OCI-LY1 (cell line): ENCODE results near the gene MRPL1.

Experiments used
- H2AFZ ChIP-seq: fragments of 200-600 bp; sonication (generic), shearing (Covaris generic); 2 replicates; pipeline ENCODE4 v1.6.0; 2014; ENCODE audit warnings: antibody characterized with exemption, mild to moderate bottlenecking, low read length
- H3F3A ChIP-seq: fragments of 200-600 bp; sonication (generic), shearing (Covaris generic); 2 replicates; pipeline ENCODE4 v1.6.0; 2014; ENCODE audit warnings: mild to moderate bottlenecking, antibody characterized with exemption, low read length, moderate library complexity; ENCODE audit not compliant: insufficient read depth
- H3K27ac ChIP-seq: fragments of 200-600 bp; sonication (generic); 2 replicates; pipeline ENCODE4 v1.5.1; 2014; ENCODE audit warnings: low read length, mixed run types, mild to moderate bottlenecking, low read depth; ENCODE audit not compliant: poor library complexity, severe bottlenecking
- H3K27me3 ChIP-seq: fragments of 200-600 bp; sonication (generic); 2 replicates; pipeline ENCODE4 v1.6.0; 2014; ENCODE audit warnings: antibody characterized with exemption, mild to moderate bottlenecking, low read length, moderate library complexity; ENCODE audit not compliant: insufficient read depth
- H3K36me3 ChIP-seq: fragments of 200-600 bp; sonication (generic); 2 replicates; pipeline ENCODE4 v1.6.1; 2014; ENCODE audit warnings: mild to moderate bottlenecking, antibody characterized with exemption, low read length, moderate library complexity, mixed read lengths; ENCODE audit not compliant: insufficient read depth
- H3K4me1 ChIP-seq: fragments of 200-600 bp; sonication (generic); 2 replicates; pipeline ENCODE4 v1.5.1; 2014; ENCODE audit warnings: mild to moderate bottlenecking, low read length, moderate library complexity; ENCODE audit not compliant: insufficient read depth, severe bottlenecking
- H3K4me2 ChIP-seq: fragments of 200-600 bp; sonication (generic), shearing (Covaris generic); 2 replicates; pipeline ENCODE4 v1.6.1; 2014; ENCODE audit warnings: low read length
- H3K4me3 ChIP-seq: fragments of 200-600 bp; sonication (generic); 2 replicates; pipeline ENCODE4 v1.5.1; 2014; ENCODE audit warnings: low read length, low read depth, mild to moderate bottlenecking, mixed read lengths; ENCODE audit not compliant: poor library complexity, severe bottlenecking
- H3K79me2 ChIP-seq: fragments of 200-600 bp; shearing (Covaris generic); 2 replicates; pipeline ENCODE4 v1.6.1; 2016; ENCODE audit warnings: mixed run types, low read length, mixed read lengths; ENCODE audit not compliant: insufficient read depth
- H3K9ac ChIP-seq: fragments of 200-600 bp; sonication (generic), shearing (Covaris generic); 2 replicates; pipeline ENCODE4 v1.6.1; 2014; ENCODE audit warnings: mild to moderate bottlenecking, low read length, mixed read lengths
- H3K9me2 ChIP-seq: fragments of 200-600 bp; sonication (generic), shearing (Covaris generic); 2 replicates; pipeline ENCODE4 v1.6.1; 2014; ENCODE audit warnings: low read depth, mild to moderate bottlenecking, low read length, mixed read lengths
- H3K9me3 ChIP-seq: fragments of 200-600 bp; shearing (Covaris generic); 2 replicates; pipeline ENCODE4 v1.6.1; 2014; ENCODE audit warnings: low read length, mixed read lengths
- H4K20me1 ChIP-seq: fragments of 200-600 bp; sonication (generic), shearing (Covaris generic); 2 replicates; pipeline ENCODE4 v1.6.0; 2016; ENCODE audit warnings: mild to moderate bottlenecking, low read length; ENCODE audit not compliant: insufficient read depth
- EZH2 ChIP-seq: fragments of 200-600 bp; sonication (generic), shearing (Covaris generic); IDR thresholded peaks from 2 replicates; pipeline ENCODE4 v1.8.0; 2017; ENCODE audit warnings: borderline replicate concordance, mixed run types, mild to moderate bottlenecking, antibody characterized with exemption, low read length, moderate library complexity, mixed read lengths
- TF ChIP-seq, protein P1 (sequence below): fragments of 200-600 bp; sonication (generic), shearing (Covaris generic); IDR thresholded peaks from 2 replicates; pipeline ENCODE4 v1.5.1; 2017; ENCODE audit warnings: mild to moderate bottlenecking, antibody characterized with exemption, low read length, moderate library complexity, mixed read lengths

Gene MRPL1

DNA sequence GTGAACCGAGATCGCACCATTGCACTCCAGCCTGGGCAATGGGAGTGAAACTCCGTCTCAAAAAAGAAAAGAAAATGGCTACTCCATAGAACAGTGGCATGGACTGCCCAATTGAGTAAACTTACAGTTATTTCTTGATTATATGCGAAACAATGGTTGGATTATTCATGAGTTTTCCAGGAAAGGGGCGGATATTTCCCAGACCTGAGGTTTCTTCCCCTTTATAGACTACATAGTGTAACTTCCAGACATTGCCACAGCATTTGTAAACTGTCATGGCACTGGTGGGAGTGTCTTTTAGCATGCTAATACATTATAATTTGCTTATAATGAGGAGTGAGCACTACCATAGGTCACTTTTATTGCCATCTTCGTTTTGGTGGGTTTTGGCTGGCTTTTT, 14.1 kb upstream of the MRPL1 start:
- no peaks in the 10 kb centered on the region for H3K79me2 ChIP-seq
- no peak overlapping the region for H3K4me2 ChIP-seq
- no peak overlapping the region for H3K27ac ChIP-seq
- H4K20me1 ChIP-seq, result no peaks in the 10 kb centered on the region
- no peak overlapping the region for H3K9ac ChIP-seq
- no peak overlapping the region for H2AFZ ChIP-seq
- H3K27me3 ChIP-seq, result no peaks in the 10 kb centered on the region
- H3K4me1 ChIP-seq, result peaks cover 12% of the 10 kb centered on the region
- H3K4me3 ChIP-seq, result no peak overlapping the region
- no peak for TF ChIP-seq EZH2
- TF ChIP-seq, protein P1, sequence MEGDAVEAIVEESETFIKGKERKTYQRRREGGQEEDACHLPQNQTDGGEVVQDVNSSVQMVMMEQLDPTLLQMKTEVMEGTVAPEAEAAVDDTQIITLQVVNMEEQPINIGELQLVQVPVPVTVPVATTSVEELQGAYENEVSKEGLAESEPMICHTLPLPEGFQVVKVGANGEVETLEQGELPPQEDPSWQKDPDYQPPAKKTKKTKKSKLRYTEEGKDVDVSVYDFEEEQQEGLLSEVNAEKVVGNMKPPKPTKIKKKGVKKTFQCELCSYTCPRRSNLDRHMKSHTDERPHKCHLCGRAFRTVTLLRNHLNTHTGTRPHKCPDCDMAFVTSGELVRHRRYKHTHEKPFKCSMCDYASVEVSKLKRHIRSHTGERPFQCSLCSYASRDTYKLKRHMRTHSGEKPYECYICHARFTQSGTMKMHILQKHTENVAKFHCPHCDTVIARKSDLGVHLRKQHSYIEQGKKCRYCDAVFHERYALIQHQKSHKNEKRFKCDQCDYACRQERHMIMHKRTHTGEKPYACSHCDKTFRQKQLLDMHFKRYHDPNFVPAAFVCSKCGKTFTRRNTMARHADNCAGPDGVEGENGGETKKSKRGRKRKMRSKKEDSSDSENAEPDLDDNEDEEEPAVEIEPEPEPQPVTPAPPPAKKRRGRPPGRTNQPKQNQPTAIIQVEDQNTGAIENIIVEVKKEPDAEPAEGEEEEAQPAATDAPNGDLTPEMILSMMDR, result no peak
- H3F3A ChIP-seq, result no peaks in the 10 kb centered on the region
- no peaks in the 10 kb centered on the region for H3K9me2 ChIP-seq
- no peaks in the 10 kb centered on the region for H3K36me3 ChIP-seq
- no peaks in the 10 kb centered on the region for H3K9me3 ChIP-seq

DNA sequence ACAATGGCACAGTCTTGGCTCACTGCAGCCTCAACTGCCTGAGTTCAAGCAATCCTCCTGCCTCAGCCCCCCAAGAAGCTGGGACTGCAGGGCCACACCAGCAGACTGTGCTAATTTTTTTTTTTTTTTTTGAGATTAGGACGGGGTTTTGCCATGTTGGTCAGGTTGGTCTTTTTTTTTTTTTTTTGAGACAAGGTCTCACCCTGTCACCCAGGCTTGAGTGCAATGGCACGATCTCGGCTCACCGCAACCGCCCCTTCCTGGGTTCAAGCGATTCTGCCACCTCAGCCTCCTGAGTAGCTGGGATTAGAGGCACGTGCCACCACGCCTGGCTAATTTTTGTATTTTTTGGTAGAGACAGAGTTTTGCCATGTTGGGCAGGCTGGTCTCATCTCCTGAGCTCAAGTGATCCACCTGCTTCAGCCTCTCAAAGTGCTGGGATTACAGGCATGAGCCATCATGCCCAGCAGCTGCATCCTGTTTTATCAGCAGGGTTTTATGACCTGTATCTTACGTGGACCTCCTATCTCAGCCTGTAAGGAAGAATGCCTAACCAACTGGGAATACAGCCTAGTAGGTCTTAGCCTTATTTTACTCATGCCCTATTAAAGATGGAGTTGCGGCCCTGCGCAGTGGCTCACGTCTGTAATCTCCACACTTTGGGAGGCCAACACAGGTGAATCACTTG, 13.2 kb upstream of the MRPL1 start:
- no peak for TF ChIP-seq EZH2
- TF ChIP-seq, protein P1, result no peak
- Histone ChIP-seq H3K79me2 (no peaks in the 10 kb centered on the region), H3K27me3 (no peaks in the 10 kb centered on the region), H3K4me3 (no peak overlapping the region), H2AFZ (no peak overlapping the region), H3K36me3 (no peaks in the 10 kb centered on the region), H3K9me2 (no peaks in the 10 kb centered on the region), H3F3A (no peaks in the 10 kb centered on the region), H4K20me1 (no peaks in the 10 kb centered on the region), H3K9me3 (no peaks in the 10 kb centered on the region), H3K4me1 (peaks cover 13% of the 10 kb centered on the region), H3K4me2 (no peak overlapping the region), H3K9ac (no peak overlapping the region), H3K27ac (no peak overlapping the region)

DNA sequence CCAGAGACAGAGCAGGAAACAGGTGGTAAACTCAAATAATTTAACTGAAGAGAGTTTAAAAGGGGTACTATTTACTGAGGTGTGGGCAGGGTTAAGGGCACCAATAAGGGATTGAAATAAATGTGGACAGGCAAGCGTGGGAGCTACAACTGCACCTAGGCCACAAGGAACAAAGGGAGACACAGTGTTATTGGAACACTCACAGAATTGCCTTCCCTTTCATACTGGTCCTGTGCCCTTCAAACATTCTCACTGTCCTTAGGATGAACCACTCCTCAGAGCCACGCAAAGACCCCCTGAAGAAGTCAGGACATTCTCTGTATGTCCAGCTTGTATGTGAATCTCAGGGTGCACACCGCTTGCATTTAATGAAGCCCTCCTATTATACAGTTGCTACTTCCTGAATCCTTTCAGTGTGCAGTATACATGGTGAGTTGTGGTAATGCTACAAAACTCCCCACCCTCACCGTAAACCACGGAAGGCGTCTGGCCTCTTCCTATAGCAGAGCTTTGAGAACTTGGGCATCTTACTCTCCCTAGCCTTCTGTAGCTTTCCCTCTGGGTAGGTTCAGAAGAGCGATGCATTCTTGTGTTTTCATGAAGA, 9.6 kb upstream of the MRPL1 start:
- Histone ChIP-seq H3F3A (no peaks in the 10 kb centered on the region), H2AFZ (peak overlapping the region; percentile 99; the same call in 1 of the 2 replicates), H3K27ac (no peak overlapping the region), H3K36me3 (no peaks in the 10 kb centered on the region), H3K4me2 (peak overlapping the region; percentile 50), H3K79me2 (no peaks in the 10 kb centered on the region), H4K20me1 (no peaks in the 10 kb centered on the region), H3K9ac (no peak overlapping the region), H3K9me3 (no peaks in the 10 kb centered on the region), H3K9me2 (no peaks in the 10 kb centered on the region), H3K4me3 (peak overlapping the region; percentile 17), H3K27me3 (no peaks in the 10 kb centered on the region), H3K4me1 (peaks cover 13% of the 10 kb centered on the region)
- TF ChIP-seq EZH2, result no peak
- TF ChIP-seq, protein P1, result no peak
